Measurements from ENCODE around the gene IQCH.

DNA sequence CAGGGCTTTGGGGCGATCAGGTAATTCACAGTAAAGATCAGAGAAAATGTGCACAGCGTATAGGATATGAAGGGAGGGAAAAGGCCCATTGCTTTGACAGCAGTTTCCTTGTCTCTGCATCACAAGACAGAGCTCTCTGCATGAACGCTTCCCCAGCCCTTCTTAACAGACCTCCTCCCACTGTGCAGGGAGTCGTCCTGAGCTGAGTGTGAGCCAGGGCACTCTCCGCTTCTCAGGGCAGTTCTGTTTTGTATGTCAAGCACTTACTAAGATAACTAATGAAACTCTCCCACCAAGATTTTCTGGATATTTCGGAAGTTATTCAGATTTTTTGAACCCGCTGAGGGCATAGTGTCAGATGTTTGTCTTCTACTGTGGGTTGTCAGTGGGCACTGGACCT is 160.6 kb downstream of the IQCH start:
- TF ChIP-seq, protein P1, sequence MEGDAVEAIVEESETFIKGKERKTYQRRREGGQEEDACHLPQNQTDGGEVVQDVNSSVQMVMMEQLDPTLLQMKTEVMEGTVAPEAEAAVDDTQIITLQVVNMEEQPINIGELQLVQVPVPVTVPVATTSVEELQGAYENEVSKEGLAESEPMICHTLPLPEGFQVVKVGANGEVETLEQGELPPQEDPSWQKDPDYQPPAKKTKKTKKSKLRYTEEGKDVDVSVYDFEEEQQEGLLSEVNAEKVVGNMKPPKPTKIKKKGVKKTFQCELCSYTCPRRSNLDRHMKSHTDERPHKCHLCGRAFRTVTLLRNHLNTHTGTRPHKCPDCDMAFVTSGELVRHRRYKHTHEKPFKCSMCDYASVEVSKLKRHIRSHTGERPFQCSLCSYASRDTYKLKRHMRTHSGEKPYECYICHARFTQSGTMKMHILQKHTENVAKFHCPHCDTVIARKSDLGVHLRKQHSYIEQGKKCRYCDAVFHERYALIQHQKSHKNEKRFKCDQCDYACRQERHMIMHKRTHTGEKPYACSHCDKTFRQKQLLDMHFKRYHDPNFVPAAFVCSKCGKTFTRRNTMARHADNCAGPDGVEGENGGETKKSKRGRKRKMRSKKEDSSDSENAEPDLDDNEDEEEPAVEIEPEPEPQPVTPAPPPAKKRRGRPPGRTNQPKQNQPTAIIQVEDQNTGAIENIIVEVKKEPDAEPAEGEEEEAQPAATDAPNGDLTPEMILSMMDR (IDR thresholded peaks at IDR 0.05), result no peak
- TF ChIP-seq POLR2A (IDR thresholded peaks at IDR 0.05), result no peak

Measured in tibial nerve (tissue), 3 donors.